Tibial nerve (tissue), 4 donors: ENCODE results near the gene SCT. TPM values are rescaled to one million over a fixed set of nuclear protein-coding genes. Genes with fewer than 3 reads are reported as not detected.
"Not testable (repeated sequence)": the region's sequence is repeated elsewhere in the genome, so short reads cannot be mapped to it uniquely, and the experiment has no call there.

Source experiments
- DNase-seq, 2 donors: peaks; one replicate each; pipeline ENCODE4 v3.0.0-alpha.2; 2019; ENCODE audit warnings: low spot score in 2 of 2
- H3K27ac ChIP-seq, 4 donors: fragments of 200-600 bp; sonication (generic) in 3 of 4; one replicate each; pipeline ENCODE4 v1.5.1; 2017 to 2019; ENCODE audit warnings: mild to moderate bottlenecking in 1 of 4
- H3K27me3 ChIP-seq, 2 donors: fragments of 200-600 bp; sonication (generic) in 1 of 2; one replicate each; pipeline versions ENCODE4 v1.5.1 to v1.6.0; 2017 to 2019
- H3K36me3 ChIP-seq, 3 donors: fragments of 200-600 bp; sonication (generic); one replicate each; pipeline ENCODE4 v1.5.1; 2018 to 2019
- H3K4me1 ChIP-seq, 4 donors: fragments of 200-600 bp; sonication (generic) in 3 of 4; one replicate each; pipeline ENCODE4 v1.5.1; 2017 to 2019
- H3K4me3 ChIP-seq, 4 donors: fragments of 200-600 bp; sonication (generic) in 3 of 4; one replicate each; pipeline ENCODE4 v1.5.1; 2017 to 2019; ENCODE audit warnings: mild to moderate bottlenecking in 1 of 4, moderate library complexity in 1 of 4
- H3K9me3 ChIP-seq, 4 donors: fragments of 200-600 bp; sonication (generic) in 3 of 4; one replicate each; pipeline ENCODE4 v1.5.1; 2017 to 2019
- EP300 ChIP-seq, 2 donors: sonication (generic); formaldehyde crosslinking; IDR thresholded peaks; one replicate each; pipeline ENCODE4 v1.6.1; 2017; ENCODE audit warnings: antibody characterized with exemption in 2 of 2, mild to moderate bottlenecking in 1 of 2
- POLR2A ChIP-seq, 2 donors: fragments of 450-650 bp; IDR thresholded peaks; one replicate each; pipeline ENCODE4 v1.6.1; 2017; ENCODE audit warnings: antibody characterized with exemption in 2 of 2, mild to moderate bottlenecking in 2 of 2, moderate library complexity in 2 of 2
- WGBS, 2 donors: methylation state at CpG; one replicate each; pipeline ENCODE4 v1.1.5; 2018; 5-methylcytosine and 5-hydroxymethylcytosine counted together
- total RNA-seq, 4 donors: library from RNA; depleted of rRNA; stranded (reverse); fragments of >200 nt; gene quantifications; one replicate each; pipeline ENCODE4 v1.1.0, GENCODE V29; 2016
- TF ChIP-seq, protein P1 (sequence below), 5 experiments: fragments of 200-600 bp in 3 of 5; fragments of 450-650 bp in 2 of 5; sonication (generic) in 3 of 5; IDR thresholded peaks; one replicate each; pipeline ENCODE4 v1.5.1; 2016 to 2019; ENCODE audit warnings: antibody characterized with exemption in 5 of 5, mild to moderate bottlenecking in 3 of 5, moderate library complexity in 2 of 5

The SCT gene
- total RNA-seq, 4 donors from 2014 or later: not detected

DNA sequence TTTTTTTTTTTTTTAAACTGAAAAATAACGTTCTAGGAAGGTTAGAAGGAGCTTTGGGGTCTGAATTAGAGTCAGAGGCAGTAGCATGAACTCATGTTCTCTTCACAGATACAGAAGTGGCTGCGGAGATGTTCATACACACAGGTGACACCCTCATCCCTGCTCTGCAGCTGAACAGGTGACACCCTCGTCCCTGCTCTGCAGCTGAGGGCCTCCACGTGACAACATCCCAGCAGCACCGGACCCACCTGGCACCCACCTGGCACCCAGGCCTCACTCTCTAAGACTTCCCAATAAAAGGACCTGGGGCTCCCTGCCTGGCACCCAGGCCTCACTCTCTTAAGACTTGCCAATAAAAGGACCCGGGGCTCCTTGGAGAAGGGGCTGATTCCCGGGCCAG, 29.9 kb upstream of the SCT start:
- H3K27me3 ChIP-seq: no peaks in the 10 kb centered on the region
- TF ChIP-seq EP300 (IDR thresholded peaks at IDR 0.05): no peak
- TF ChIP-seq, protein P1, sequence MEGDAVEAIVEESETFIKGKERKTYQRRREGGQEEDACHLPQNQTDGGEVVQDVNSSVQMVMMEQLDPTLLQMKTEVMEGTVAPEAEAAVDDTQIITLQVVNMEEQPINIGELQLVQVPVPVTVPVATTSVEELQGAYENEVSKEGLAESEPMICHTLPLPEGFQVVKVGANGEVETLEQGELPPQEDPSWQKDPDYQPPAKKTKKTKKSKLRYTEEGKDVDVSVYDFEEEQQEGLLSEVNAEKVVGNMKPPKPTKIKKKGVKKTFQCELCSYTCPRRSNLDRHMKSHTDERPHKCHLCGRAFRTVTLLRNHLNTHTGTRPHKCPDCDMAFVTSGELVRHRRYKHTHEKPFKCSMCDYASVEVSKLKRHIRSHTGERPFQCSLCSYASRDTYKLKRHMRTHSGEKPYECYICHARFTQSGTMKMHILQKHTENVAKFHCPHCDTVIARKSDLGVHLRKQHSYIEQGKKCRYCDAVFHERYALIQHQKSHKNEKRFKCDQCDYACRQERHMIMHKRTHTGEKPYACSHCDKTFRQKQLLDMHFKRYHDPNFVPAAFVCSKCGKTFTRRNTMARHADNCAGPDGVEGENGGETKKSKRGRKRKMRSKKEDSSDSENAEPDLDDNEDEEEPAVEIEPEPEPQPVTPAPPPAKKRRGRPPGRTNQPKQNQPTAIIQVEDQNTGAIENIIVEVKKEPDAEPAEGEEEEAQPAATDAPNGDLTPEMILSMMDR (IDR thresholded peaks at IDR 0.05): no peak
- no peak for TF ChIP-seq POLR2A (IDR thresholded peaks at IDR 0.05)
- H3K9me3 ChIP-seq: no peaks in the 10 kb centered on the region
- WGBS, 2 donors: 84 to 85% methylated on average over 7 of the region's 7 CpGs
- H3K36me3 ChIP-seq: peaks cover 0 to 85% (median 17%) of the 10 kb centered on the region in 3 donors
- no peaks in the 10 kb centered on the region for H3K4me1 ChIP-seq
- H3K27ac ChIP-seq: peak overlapping the region in 1 of 4 donors; percentile 45
- H3K4me3 ChIP-seq: no peak overlapping the region
- no peak for DNase-seq

GRCh38 chr11:656426-656825, 29.4 kb upstream of the SCT start:
- H3K4me1 ChIP-seq: no peaks in the 10 kb centered on the region
- TF ChIP-seq POLR2A (IDR thresholded peaks at IDR 0.05) (no peak), EP300 (IDR thresholded peaks at IDR 0.05) (no peak)
- TF ChIP-seq, protein P1 (IDR thresholded peaks at IDR 0.05): no peak
- H3K27me3 ChIP-seq: no peaks in the 10 kb centered on the region
- DNase-seq: no peak
- H3K9me3 ChIP-seq: no peaks in the 10 kb centered on the region
- WGBS, 2 donors: 88 to 91% methylated on average over 9 to 12 of the region's 14 CpGs
- H3K36me3 ChIP-seq: peaks cover 0 to 87% (median 17%) of the 10 kb centered on the region in 3 donors
- H3K4me3 ChIP-seq: no peak overlapping the region
- H3K27ac ChIP-seq: no peak overlapping the region

DNA sequence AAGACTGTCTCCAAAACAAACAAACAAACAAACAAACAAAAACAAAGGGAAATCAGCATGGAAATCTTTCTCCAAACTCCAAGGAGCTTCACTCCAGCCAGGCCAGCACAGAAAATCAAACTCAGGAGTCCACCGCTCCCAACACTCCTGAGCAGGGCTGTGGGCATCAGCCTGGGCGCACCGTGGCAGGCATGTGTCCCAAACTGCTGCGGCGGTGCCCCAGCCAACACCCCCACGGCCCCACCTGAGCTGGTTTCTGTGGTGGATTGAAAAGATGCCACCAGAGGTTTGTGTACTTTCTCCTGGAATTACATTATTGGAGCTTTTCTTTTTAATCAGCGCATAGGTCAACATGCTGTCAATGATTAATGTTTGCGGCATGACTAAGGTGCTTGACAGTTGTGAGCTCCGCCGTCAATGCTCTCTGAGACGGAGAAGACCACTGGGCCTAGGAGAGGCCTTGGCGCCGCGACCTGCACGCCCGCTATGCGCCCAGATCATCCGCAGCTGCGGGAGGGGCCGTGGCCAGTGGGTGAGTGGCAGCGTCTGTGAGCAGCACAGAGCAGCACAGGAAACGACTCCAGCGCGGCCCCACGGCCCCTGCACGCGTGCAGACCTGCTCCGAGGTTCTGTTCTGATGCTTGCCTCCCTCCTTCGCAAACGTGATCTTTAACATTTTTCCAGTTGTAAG, 28.2 kb upstream of the SCT start:
- H3K9me3 ChIP-seq: no peaks in the 10 kb centered on the region
- TF ChIP-seq EP300 (IDR thresholded peaks at IDR 0.05) (no peak), POLR2A (IDR thresholded peaks at IDR 0.05) (no peak)
- TF ChIP-seq, protein P1 (IDR thresholded peaks at IDR 0.05): no peak
- H3K36me3 ChIP-seq: peaks cover 0 to 86% (median 14%) of the 10 kb centered on the region in 3 donors
- 90 to 92% methylated on average over 30 of the region's 30 CpGs for WGBS, 2 donors
- no peak overlapping the region for H3K27ac ChIP-seq
- H3K27me3 ChIP-seq: no peaks in the 10 kb centered on the region
- H3K4me3 ChIP-seq: no peak overlapping the region
- no peaks in the 10 kb centered on the region for H3K4me1 ChIP-seq
- DNase-seq: no peak

DNA sequence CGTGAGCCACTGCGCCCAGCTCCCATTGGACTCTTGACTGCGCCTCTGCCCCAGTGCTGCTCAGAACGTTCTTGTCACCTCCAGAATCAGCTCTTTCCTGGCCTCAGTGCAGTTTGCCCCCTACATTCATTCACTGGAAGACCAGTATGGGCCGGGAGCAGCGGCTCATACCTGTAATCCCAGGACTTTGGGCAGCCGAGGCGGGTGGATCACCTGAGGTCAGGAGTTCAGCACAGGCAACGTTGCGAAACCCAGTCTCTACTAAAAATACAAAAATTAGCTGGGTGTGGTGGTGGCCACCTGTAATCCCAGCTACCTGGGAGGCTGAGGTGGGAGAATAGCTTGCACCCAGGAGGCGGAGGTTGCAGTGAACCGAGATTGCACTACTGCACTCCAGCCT, 27.5 kb upstream of the SCT start:
- H3K27me3 ChIP-seq: not testable (repeated sequence)
- H3K36me3 ChIP-seq: peaks cover 0 to 79% (median 6%) of the 10 kb centered on the region in 3 donors

DNA sequence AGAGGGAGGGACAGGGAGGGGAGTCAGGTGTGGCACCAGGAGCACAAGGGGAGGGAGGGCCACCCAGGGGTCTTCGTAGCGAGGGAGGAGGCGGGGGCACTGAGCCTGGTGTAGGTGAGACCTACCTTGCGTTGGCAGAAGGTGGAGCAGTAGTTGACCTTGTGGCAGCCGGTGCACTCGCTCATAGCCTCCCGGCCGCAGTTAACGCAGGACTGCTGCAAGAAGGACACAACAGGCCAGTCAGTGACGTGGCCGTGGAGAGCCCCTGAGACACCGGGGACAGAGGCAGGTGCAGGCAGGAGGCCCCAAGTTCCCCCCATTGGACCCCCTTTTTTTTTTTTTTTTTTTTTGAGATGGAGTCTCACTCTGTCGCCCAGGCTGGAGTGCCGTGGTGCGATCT, 26.9 kb upstream of the SCT start:
- H3K27me3 ChIP-seq: no peaks in the 10 kb centered on the region
- 89 to 91% methylated on average over 15 of the region's 15 CpGs for WGBS, 2 donors
- H3K36me3 ChIP-seq: peaks cover 0 to 74% (median under 1%) of the 10 kb centered on the region in 3 donors
- H3K4me3 ChIP-seq: no peak overlapping the region
- no peaks in the 10 kb centered on the region for H3K9me3 ChIP-seq
- no peak for TF ChIP-seq POLR2A (IDR thresholded peaks at IDR 0.05)
- TF ChIP-seq EP300 (IDR thresholded peaks at IDR 0.05): no peak
- TF ChIP-seq, protein P1 (IDR thresholded peaks at IDR 0.05): no peak
- no peak for DNase-seq
- no peak overlapping the region for H3K27ac ChIP-seq
- no peaks in the 10 kb centered on the region for H3K4me1 ChIP-seq

More for the DNA sequence above, 27.5 kb upstream of the SCT start:
- not testable (repeated sequence) for H3K4me1 ChIP-seq, DNase-seq, H3K9me3 ChIP-seq, H3K27ac ChIP-seq, H3K4me3 ChIP-seq
- 88 to 92% methylated on average over 12 of the region's 12 CpGs for WGBS, 2 donors

- H3K4me1 ChIP-seq, H3K27me3 ChIP-seq, H3K9me3 ChIP-seq, DNase-seq, H3K27ac ChIP-seq, H3K4me3 ChIP-seq: not testable (repeated sequence)
- H3K36me3 ChIP-seq: peaks cover 0 to 70% (median 0%) of the 10 kb centered on the region in 3 donors
- WGBS, 2 donors: 83 to 85% methylated on average over 14 of the region's 14 CpGs
These were observed 26.2 kb upstream of the SCT start for GRCh38 chr11:653136-653535.
